Measurements from ENCODE around the gene MPRIP.

MPRIP gene

DNA sequence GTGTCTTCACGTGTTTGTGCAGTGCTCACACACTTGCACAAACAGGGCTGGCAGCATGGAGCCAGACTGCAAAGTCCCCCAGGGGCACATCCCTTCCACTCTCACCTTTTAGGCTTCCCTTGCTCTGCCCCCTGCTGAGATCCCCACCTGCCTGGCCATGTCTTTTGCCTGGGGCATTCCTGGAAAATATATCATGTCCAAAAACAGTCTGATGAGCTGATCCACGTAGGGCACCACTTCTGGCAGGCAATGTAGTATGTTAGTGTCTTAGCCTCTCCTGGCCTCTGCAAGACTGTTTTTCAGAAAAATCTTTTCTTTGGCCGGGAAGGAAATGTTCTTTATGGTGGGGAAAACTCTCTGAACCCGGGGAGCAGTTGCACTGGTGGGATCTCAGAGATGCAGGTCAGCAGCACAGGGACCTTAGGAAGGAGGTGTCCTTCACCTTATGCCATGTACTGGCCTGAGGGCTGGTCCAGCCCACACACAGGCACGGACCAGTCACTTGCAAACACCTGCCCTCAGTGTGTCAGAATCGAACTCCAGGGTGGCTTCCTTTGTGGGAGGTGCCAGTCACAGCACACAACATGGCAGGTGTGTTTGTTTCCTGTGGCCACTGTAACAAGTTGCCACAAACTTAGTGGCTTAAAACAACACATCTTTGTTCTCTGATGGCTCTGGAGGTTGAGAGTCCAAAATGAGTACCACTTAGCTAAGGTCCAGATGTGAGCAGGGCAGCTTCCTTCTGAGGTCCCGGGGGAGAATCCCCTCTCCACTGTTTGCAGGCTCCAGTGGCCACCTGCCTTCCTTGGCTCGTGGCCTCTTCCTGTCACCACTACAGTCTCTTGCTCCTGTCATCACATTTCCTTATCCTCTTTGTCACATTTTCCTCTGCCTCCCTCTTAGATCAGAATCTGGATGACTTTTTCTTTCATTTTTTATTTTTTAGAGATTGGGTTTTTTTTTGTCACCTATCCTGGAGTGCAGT lies 46.6 kb downstream of the MPRIP start:
- TF ChIP-seq TCF4 (CRISPR knock-in tag; IDR thresholded peaks at IDR 0.05; ENCODE audit: borderline replicate concordance) (no peak), PPARA (CRISPR knock-in tag; IDR thresholded peaks at IDR 0.05; ENCODE audit: borderline replicate concordance) (no peak), ARNTL (CRISPR knock-in tag; IDR thresholded peaks at IDR 0.05; ENCODE audit: borderline replicate concordance, low read depth) (no peak), ZNF565 (CRISPR knock-in tag; conservative IDR thresholded peaks at IDR 0.05; ENCODE audit: low read depth) (no peak), ZFP3 (CRISPR knock-in tag; IDR thresholded peaks at IDR 0.05) (no peak), SNAI2 (CRISPR knock-in tag; IDR thresholded peaks at IDR 0.05) (no peak), CSDC2 (CRISPR knock-in tag; IDR thresholded peaks at IDR 0.05) (no peak)
- TF ChIP-seq, protein P1, sequence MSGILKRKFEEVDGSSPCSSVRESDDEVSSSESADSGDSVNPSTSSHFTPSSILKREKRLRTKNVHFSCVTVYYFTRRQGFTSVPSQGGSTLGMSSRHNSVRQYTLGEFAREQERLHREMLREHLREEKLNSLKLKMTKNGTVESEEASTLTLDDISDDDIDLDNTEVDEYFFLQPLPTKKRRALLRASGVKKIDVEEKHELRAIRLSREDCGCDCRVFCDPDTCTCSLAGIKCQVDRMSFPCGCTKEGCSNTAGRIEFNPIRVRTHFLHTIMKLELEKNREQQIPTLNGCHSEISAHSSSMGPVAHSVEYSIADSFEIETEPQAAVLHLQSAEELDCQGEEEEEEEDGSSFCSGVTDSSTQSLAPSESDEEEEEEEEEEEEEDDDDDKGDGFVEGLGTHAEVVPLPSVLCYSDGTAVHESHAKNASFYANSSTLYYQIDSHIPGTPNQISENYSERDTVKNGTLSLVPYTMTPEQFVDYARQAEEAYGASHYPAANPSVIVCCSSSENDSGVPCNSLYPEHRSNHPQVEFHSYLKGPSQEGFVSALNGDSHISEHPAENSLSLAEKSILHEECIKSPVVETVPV (CRISPR knock-in tag; IDR thresholded peaks at IDR 0.05): no peak
- TF ChIP-seq, protein P2, sequence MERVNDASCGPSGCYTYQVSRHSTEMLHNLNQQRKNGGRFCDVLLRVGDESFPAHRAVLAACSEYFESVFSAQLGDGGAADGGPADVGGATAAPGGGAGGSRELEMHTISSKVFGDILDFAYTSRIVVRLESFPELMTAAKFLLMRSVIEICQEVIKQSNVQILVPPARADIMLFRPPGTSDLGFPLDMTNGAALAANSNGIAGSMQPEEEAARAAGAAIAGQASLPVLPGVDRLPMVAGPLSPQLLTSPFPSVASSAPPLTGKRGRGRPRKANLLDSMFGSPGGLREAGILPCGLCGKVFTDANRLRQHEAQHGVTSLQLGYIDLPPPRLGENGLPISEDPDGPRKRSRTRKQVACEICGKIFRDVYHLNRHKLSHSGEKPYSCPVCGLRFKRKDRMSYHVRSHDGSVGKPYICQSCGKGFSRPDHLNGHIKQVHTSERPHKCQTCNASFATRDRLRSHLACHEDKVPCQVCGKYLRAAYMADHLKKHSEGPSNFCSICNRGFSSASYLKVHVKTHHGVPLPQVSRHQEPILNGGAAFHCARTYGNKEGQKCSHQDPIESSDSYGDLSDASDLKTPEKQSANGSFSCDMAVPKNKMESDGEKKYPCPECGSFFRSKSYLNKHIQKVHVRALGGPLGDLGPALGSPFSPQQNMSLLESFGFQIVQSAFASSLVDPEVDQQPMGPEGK (CRISPR knock-in tag; IDR thresholded peaks at IDR 0.05; ENCODE audit: borderline replicate concordance): no peak
- no peak for ATAC-seq

DNA sequence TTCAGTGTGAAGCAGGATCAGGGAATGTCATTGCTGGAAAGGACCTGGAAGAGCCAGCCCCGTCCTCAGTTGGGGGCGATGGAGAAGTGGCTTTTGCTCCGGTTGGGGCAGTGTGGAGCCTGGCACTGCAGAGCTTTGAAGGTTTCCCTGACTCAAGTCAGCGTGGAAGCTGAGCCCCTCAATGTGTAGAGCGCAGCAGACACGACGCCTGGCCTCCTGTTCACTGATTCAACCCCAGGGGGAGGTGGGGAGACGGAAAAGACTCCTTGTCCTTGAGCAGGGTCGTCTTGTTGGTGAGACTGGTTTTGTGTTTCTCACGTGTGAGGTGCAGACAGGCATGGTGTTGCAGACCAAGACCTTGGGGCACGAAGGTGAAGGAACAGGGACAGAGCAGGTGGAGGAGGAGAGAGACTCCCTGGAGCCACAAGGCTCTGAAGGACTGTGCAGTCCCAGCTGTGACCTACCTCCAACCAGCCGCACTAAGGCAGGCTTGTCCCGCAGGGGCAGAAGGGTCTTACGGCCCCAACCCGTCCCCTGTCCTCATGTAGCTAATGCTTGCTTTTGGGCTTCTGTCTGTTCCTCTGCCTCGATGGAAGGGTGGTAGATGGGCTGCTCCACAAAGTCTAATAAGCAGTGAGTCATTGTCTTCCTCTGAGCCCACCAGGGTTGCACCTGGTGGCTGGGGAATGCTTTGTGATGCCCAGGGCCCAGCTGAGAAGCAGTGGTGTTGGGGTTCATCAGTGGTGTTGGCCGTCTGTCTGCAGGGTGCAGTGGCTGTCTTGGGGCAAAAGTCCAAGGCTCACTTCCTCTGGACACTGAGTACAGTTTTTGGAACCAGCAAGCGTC lies 47.8 kb downstream of the MPRIP start:
- no peak for ATAC-seq

More for the DNA sequence above, 47.8 kb downstream of the MPRIP start:
- no peak for TF ChIP-seq PPARA (CRISPR knock-in tag; IDR thresholded peaks at IDR 0.05; ENCODE audit: borderline replicate concordance)
- TF ChIP-seq, protein P3, sequence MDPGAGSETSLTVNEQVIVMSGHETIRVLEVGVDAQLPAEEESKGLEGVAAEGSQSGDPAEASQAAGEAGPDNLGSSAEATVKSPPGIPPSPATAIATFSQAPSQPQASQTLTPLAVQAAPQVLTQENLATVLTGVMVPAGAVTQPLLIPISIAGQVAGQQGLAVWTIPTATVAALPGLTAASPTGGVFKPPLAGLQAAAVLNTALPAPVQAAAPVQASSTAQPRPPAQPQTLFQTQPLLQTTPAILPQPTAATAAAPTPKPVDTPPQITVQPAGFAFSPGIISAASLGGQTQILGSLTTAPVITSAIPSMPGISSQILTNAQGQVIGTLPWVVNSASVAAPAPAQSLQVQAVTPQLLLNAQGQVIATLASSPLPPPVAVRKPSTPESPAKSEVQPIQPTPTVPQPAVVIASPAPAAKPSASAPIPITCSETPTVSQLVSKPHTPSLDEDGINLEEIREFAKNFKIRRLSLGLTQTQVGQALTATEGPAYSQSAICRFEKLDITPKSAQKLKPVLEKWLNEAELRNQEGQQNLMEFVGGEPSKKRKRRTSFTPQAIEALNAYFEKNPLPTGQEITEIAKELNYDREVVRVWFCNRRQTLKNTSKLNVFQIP (CRISPR knock-in tag; IDR thresholded peaks at IDR 0.05; ENCODE audit: borderline replicate concordance, low read depth): no peak
- no peak for TF ChIP-seq ZFP3 (CRISPR knock-in tag; IDR thresholded peaks at IDR 0.05)
- no peak for TF ChIP-seq GLIS3 (CRISPR knock-in tag; IDR thresholded peaks at IDR 0.05)
- TF ChIP-seq SNAI2 (CRISPR knock-in tag; IDR thresholded peaks at IDR 0.05): no peak
- no peak for TF ChIP-seq ISL1 (CRISPR knock-in tag; IDR thresholded peaks at IDR 0.05)
- TF ChIP-seq, protein P4, sequence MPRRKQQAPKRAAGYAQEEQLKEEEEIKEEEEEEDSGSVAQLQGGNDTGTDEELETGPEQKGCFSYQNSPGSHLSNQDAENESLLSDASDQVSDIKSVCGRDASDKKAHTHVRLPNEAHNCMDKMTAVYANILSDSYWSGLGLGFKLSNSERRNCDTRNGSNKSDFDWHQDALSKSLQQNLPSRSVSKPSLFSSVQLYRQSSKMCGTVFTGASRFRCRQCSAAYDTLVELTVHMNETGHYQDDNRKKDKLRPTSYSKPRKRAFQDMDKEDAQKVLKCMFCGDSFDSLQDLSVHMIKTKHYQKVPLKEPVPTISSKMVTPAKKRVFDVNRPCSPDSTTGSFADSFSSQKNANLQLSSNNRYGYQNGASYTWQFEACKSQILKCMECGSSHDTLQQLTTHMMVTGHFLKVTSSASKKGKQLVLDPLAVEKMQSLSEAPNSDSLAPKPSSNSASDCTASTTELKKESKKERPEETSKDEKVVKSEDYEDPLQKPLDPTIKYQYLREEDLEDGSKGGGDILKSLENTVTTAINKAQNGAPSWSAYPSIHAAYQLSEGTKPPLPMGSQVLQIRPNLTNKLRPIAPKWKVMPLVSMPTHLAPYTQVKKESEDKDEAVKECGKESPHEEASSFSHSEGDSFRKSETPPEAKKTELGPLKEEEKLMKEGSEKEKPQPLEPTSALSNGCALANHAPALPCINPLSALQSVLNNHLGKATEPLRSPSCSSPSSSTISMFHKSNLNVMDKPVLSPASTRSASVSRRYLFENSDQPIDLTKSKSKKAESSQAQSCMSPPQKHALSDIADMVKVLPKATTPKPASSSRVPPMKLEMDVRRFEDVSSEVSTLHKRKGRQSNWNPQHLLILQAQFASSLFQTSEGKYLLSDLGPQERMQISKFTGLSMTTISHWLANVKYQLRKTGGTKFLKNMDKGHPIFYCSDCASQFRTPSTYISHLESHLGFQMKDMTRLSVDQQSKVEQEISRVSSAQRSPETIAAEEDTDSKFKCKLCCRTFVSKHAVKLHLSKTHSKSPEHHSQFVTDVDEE (CRISPR knock-in tag; IDR thresholded peaks at IDR 0.05): no peak
- TF ChIP-seq ZNF565 (CRISPR knock-in tag; conservative IDR thresholded peaks at IDR 0.05; ENCODE audit: low read depth): no peak
- TF ChIP-seq, protein P5, sequence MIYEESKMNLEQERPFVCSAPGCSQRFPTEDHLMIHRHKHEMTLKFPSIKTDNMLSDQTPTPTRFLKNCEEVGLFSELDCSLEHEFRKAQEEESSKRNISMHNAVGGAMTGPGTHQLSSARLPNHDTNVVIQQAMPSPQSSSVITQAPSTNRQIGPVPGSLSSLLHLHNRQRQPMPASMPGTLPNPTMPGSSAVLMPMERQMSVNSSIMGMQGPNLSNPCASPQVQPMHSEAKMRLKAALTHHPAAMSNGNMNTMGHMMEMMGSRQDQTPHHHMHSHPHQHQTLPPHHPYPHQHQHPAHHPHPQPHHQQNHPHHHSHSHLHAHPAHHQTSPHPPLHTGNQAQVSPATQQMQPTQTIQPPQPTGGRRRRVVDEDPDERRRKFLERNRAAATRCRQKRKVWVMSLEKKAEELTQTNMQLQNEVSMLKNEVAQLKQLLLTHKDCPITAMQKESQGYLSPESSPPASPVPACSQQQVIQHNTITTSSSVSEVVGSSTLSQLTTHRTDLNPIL (CRISPR knock-in tag; IDR thresholded peaks at IDR 0.05; ENCODE audit: low read depth): no peak
- TF ChIP-seq, protein P2 (CRISPR knock-in tag; IDR thresholded peaks at IDR 0.05; ENCODE audit: borderline replicate concordance): no peak
- TF ChIP-seq BACH2 (CRISPR knock-in tag; IDR thresholded peaks at IDR 0.05; ENCODE audit: borderline replicate concordance): no peak
- no peak for TF ChIP-seq ZNF70 (CRISPR knock-in tag; IDR thresholded peaks at IDR 0.05)
- no peak for TF ChIP-seq OSR1 (CRISPR knock-in tag; IDR thresholded peaks at IDR 0.05)
- TF ChIP-seq, protein P1 (CRISPR knock-in tag; IDR thresholded peaks at IDR 0.05): no peak
- no peak for TF ChIP-seq ESRRG (CRISPR knock-in tag; IDR thresholded peaks at IDR 0.05)

Measured in SK-N-SH treated with all-trans-retinoic acid at 6 μM for 48 hours (cell line).